Loucy (cell line): ENCODE data around the gene RYR2.

Source experiments
- H2AFZ ChIP-seq: fragments of 200-600 bp; sonication (generic); 2 replicates; pipeline ENCODE4 v1.6.0; 2016; ENCODE audit warnings: antibody characterized with exemption, mild to moderate bottlenecking, low read length, moderate library complexity
- H3F3A ChIP-seq: fragments of 200-600 bp; 2 replicates; pipeline ENCODE4 v1.6.0; 2016; ENCODE audit warnings: antibody characterized with exemption, low read depth, mild to moderate bottlenecking
- H3K27me3 ChIP-seq: fragments of 200-600 bp; sonication (generic); 2 replicates; pipeline ENCODE4 v1.6.1; 2014; ENCODE audit warnings: low read length, mild to moderate bottlenecking; ENCODE audit not compliant: insufficient read depth, poor library complexity, severe bottlenecking
- H3K36me3 ChIP-seq: fragments of 200-600 bp; sonication (generic); 2 replicates; pipeline ENCODE4 v1.6.1; 2016; ENCODE audit warnings: low read length; ENCODE audit not compliant: insufficient read depth
- H3K4me1 ChIP-seq: fragments of 200-600 bp; sonication (generic); 2 replicates; pipeline ENCODE4 v1.5.1; 2014; ENCODE audit warnings: low read length, mild to moderate bottlenecking; ENCODE audit not compliant: insufficient read depth, poor library complexity, severe bottlenecking
- H3K4me2 ChIP-seq: fragments of 200-600 bp; sonication (generic); 2 replicates; pipeline ENCODE4 v1.6.0; 2014; ENCODE audit warnings: antibody characterized with exemption, low read length, low read depth, mild to moderate bottlenecking; ENCODE audit not compliant: poor library complexity, severe bottlenecking
- H3K4me3 ChIP-seq: fragments of 200-600 bp; sonication (generic); 2 replicates; pipeline ENCODE4 v1.5.1; 2014; ENCODE audit warnings: low read length, mild to moderate bottlenecking, mixed read lengths; ENCODE audit not compliant: poor library complexity, severe bottlenecking
- H3K79me2 ChIP-seq: fragments of 200-600 bp; sonication (generic); 2 replicates; pipeline ENCODE4 v1.6.1; 2014; ENCODE audit warnings: low read length; ENCODE audit not compliant: insufficient read depth
- H3K9ac ChIP-seq: fragments of 200-600 bp; sonication (generic); 2 replicates; pipeline ENCODE4 v1.6.0; 2014; ENCODE audit warnings: mild to moderate bottlenecking, low read depth, low read length, moderate library complexity; ENCODE audit not compliant: poor library complexity, severe bottlenecking
- H3K9me2 ChIP-seq: fragments of 200-600 bp; sonication (generic); replicated peaks from 2 replicates; pipeline ENCODE4 v1.6.1; 2016; ENCODE audit warnings: low read depth, low read length, mixed read lengths
- H3K9me3 ChIP-seq: fragments of 200-600 bp; sonication (generic); 2 replicates; pipeline ENCODE4 v1.6.1; 2014; ENCODE audit warnings: mild to moderate bottlenecking, antibody characterized with exemption, low read length, low read depth; ENCODE audit not compliant: insufficient read depth
- H4K20me1 ChIP-seq: fragments of 200-600 bp; sonication (generic); 2 replicates; pipeline ENCODE4 v1.6.0; 2014; ENCODE audit warnings: antibody characterized with exemption, low read length, mild to moderate bottlenecking; ENCODE audit not compliant: insufficient read depth, poor library complexity, severe bottlenecking
- EZH2phosphoT487 ChIP-seq: fragments of 200-600 bp; IDR thresholded peaks from 2 replicates; pipeline ENCODE4 v1.6.1; 2018; ENCODE audit warnings: antibody characterized with exemption, mild to moderate bottlenecking, moderate library complexity, borderline replicate concordance
- TF ChIP-seq, protein P1 (sequence below): fragments of 200-600 bp; sonication (generic); conservative IDR thresholded peaks from 2 replicates; pipeline ENCODE4 v1.5.1; 2014; ENCODE audit warnings: mild to moderate bottlenecking, antibody characterized with exemption, low read length

Gene RYR2

DNA sequence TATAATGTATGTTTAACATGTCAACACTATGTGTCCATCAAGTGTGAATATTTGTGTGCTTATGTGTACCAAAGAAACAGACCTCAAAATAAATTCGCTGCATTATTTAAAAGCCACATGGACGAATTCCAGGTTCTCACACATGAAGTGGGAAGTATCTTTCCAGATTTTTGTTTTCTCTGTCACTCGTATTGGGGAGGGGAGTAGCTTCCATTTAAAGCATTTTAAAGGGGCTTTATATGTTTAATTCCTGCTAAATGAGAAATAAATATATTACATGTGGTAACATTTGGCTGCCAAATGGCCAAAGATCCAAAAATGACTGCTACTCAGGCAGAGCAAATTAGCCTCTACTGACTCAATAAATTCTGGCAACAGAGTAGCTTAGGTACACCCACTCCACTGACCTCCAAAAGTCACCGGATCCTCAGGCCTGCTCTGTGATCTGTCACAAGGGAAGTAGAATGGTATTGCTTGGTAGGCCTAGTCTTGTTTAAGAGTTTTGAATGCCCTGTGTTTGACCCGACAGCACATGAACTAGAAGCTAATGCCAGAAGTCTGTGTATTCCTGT lies 670.7 kb downstream of the RYR2 start:
- no peaks in the 10 kb centered on the region for H3K9me3 ChIP-seq
- H3F3A ChIP-seq: no peaks in the 10 kb centered on the region
- no peaks in the 10 kb centered on the region for H3K27me3 ChIP-seq
- H3K9ac ChIP-seq: no peak overlapping the region
- no peaks in the 10 kb centered on the region for H3K79me2 ChIP-seq
- H4K20me1 ChIP-seq: no peaks in the 10 kb centered on the region
- H3K4me1 ChIP-seq: no peaks in the 10 kb centered on the region
- no peaks in the 10 kb centered on the region for H3K9me2 ChIP-seq
- no peak for TF ChIP-seq EZH2phosphoT487
- TF ChIP-seq, protein P1, sequence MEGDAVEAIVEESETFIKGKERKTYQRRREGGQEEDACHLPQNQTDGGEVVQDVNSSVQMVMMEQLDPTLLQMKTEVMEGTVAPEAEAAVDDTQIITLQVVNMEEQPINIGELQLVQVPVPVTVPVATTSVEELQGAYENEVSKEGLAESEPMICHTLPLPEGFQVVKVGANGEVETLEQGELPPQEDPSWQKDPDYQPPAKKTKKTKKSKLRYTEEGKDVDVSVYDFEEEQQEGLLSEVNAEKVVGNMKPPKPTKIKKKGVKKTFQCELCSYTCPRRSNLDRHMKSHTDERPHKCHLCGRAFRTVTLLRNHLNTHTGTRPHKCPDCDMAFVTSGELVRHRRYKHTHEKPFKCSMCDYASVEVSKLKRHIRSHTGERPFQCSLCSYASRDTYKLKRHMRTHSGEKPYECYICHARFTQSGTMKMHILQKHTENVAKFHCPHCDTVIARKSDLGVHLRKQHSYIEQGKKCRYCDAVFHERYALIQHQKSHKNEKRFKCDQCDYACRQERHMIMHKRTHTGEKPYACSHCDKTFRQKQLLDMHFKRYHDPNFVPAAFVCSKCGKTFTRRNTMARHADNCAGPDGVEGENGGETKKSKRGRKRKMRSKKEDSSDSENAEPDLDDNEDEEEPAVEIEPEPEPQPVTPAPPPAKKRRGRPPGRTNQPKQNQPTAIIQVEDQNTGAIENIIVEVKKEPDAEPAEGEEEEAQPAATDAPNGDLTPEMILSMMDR: no peak
- H3K4me3 ChIP-seq: no peak overlapping the region
- no peaks in the 10 kb centered on the region for H3K36me3 ChIP-seq
- H2AFZ ChIP-seq: no peak overlapping the region
- H3K4me2 ChIP-seq: no peak overlapping the region

DNA sequence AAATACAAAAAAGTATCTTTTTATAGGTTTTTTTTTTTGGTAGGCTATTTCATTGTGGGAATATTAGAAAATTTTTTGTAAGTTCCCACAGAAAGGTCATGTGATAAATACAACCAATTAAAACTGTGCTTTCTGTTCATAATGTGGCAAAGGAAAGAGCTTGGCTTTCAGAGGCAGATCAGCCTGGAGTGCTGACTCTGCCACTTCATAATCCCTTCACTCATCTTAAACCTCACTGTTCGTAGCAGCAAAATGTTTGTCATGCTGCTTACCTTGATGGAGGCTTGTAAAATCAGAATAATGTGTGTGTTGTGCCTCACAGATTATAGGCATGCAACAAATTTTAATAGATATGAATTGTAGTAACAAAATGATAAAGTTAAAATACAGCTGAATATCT lies 671.9 kb downstream of the RYR2 start:
- H3K9ac ChIP-seq: no peak overlapping the region
- no peak overlapping the region for H3K4me2 ChIP-seq
- no peak overlapping the region for H2AFZ ChIP-seq
- H3K4me3 ChIP-seq: no peak overlapping the region
- H3K4me1 ChIP-seq: no peaks in the 10 kb centered on the region
- H3K9me3 ChIP-seq: no peaks in the 10 kb centered on the region
- no peaks in the 10 kb centered on the region for H4K20me1 ChIP-seq
- H3K36me3 ChIP-seq: no peaks in the 10 kb centered on the region
- no peaks in the 10 kb centered on the region for H3K27me3 ChIP-seq
- TF ChIP-seq, protein P1: no peak
- TF ChIP-seq EZH2phosphoT487: no peak
- no peaks in the 10 kb centered on the region for H3F3A ChIP-seq
- H3K9me2 ChIP-seq: no peaks in the 10 kb centered on the region
- no peaks in the 10 kb centered on the region for H3K79me2 ChIP-seq

DNA sequence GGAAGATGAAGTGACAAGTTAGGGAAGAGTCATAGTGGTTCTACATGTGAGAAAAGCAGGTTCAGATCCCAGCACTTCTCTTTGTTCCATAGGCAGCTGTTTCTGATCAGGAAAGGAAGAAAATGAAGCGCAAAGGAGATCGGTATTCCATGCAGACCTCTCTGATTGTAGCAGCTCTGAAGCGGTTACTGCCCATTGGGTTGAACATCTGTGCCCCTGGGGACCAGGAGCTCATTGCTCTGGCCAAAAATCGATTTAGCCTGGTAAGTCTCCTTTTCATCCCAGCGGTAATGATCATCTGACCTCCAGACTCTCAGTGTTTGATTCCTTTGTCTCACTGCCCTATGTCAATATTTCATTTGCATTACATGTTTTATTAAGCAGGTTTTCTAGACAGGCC lies 675.1 kb downstream of the RYR2 start:
- no peaks in the 10 kb centered on the region for H3K27me3 ChIP-seq

More for the DNA sequence above, 675.1 kb downstream of the RYR2 start:
- H3K9me3 ChIP-seq: no peaks in the 10 kb centered on the region
- TF ChIP-seq EZH2phosphoT487: no peak
- TF ChIP-seq, protein P1: no peak
- H3K9ac ChIP-seq: no peak overlapping the region
- no peaks in the 10 kb centered on the region for H3K36me3 ChIP-seq
- H3K4me2 ChIP-seq: no peak overlapping the region
- H2AFZ ChIP-seq: no peak overlapping the region
- H3K4me3 ChIP-seq: no peak overlapping the region
- no peaks in the 10 kb centered on the region for H3K9me2 ChIP-seq
- no peaks in the 10 kb centered on the region for H4K20me1 ChIP-seq
- H3F3A ChIP-seq: no peaks in the 10 kb centered on the region
- no peaks in the 10 kb centered on the region for H3K4me1 ChIP-seq
- no peaks in the 10 kb centered on the region for H3K79me2 ChIP-seq
